HPDE6-E6E7 (cell line): ENCODE results near the gene MSMB.

Source experiments
- DNase-seq: peaks from one replicate; pipeline ENCODE4 v3.0.0; 2011; ENCODE audit warnings: missing footprints; ENCODE audit errors: extremely low spot score

Gene MSMB

DNA sequence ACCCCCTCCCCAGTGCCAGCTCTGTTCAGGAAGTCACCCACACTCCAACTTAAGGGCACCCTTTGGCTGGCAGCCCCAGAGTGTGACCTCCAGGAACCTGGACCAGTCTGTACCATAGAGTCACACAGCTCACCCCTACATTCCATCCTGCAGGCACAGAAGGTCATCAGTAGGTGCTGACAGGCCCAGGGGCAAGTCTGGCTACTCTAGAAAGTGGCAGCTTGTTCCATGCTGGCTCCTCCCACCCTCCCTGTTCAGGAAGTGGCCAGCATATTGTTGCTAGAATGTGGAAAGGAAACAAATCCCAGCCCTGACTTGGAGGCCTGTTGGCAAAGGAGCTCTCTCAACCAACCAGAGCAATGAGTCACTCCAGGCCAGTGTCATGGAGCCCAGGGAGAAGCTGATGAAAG lies 12.5 kb downstream of the MSMB start:
- peak; percentile 55 for DNase-seq

GRCh38 chr10:46031648-46032532 lies 14.2 kb downstream of the MSMB start:
- no peak for DNase-seq

GRCh38 chr10:46030091-46030937 lies 15.8 kb downstream of the MSMB start, which contains the start of gene NCOA4:
NCOA4 (minus strand) TSS chr10:46030623; CDS start chr10:46016680, 13,943 bp downstream.
- peak; percentile 97 for DNase-seq

DNA sequence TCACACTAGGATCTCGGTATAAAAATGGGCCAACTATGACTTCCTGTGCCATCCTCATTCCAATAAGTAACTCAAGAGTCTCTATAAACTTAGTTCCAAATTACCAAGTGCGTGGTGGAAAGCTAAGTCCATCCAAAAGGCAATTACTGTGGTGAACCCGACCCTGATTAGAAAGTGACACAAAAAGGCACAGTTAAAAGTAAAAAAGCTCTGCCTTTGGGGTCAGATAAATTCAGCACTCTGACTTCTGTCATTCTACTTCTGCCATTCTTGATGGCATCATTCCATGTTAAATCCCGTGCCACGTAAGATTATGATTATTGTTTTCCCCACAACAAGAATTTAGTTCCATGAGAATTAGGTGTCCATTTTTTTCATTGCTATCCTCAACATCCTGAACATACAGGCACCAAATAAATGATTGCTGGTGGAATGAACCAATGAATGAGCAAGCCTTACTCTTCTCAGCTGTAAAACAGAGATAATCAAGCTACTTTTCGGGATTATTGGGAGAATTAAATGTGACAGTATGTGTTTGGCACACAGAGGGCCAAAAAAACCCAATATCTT lies 16.5 kb downstream of the MSMB start:
- no peak for DNase-seq

DNA sequence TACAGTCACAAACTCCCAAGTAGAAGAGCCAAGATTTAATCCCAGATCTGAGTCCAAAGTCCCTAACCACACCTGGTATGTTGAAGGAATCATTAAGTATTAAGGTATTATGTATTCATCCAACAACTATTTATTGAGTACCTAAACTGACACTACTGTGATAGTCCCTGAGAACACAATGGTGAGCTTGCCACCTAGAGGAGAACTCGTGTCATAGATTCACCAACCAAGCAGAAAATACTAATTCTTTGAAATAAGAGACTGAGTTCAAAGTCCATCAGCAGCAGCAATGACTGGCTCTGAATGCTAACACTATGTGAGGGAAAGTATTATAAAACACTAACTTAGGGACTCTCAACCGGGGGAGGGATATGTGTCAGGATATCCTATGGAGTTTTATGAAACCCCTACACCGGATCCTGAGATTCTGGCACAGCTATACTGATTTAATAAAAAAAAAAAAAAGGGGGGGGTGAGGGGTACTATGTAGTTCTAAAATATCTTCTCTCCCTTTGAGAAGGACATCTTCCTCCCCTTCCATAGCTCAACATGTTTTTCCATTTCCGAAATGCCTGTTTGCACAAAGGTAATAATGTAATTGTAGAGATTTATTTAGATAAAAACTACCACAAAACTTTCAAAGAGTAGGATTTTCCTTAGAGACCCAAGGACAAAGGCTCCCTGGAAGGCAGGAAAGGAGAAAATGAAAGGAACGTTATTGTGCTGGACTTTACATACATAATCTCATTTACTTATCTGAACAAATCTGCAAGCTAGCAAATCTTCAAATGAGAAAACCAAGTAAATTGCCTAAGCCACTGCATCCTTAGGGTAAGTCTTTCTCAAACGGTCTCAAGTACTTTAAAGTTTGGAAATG lies 17.2 kb downstream of the MSMB start:
- DNase-seq = peak; percentile 38

DNA sequence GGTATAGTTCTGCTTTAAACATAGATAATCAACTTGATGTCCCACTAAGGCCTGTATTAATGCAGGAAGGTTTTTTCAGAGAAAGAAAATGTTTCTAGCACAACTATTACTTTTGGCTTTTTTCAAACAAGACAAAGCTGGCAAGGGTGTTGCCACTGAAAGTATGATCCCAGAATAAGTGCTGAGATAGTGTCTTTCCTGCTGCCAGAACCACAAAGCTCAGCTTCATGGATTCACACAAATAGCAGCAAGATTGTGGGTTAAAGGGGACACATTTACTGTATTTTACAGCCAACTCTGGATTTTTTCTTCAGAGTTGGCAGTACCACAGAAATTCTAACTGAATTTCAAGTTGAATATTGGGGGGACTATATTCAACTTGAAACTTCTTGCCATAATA lies 20.0 kb downstream of the MSMB start:
- no peak for DNase-seq

DNA sequence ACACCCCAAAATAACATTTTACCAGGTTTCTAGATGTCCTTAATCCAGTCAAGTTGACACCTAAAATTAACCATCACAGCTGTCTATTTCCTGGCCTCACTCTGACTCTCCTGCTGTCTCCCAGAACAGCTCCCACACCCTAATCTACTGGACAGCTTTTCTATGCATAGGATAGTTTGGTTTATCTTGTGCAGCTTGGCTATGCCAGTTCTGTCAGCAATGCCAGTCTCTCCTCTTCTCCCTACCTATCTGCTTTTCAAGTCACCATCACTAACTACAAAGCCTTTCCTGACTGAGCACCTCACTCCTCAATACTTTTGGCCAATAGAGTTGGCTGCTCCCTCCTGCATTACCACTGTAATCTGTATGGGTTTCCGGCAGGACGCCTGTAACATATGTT lies 20.7 kb downstream of the MSMB start:
- DNase-seq = no peak

DNA sequence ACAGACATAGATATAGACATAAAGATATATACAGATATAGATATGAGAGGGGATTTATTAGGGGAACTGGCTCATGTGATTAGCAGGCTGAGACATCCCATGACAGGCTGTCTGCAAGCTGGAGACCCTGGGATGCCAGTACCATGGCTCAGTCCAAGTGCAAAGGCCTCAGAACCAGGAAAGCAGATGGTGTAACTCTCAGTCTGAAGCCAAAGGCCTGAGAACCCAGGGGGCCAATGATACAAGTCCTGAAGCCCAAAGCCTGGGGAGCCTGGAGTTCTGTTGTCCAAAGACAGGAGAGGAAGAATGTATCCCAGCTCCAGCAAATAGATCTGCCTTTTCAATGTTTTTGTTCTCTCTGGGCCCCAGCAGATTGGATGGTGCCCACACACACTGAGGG lies 21.1 kb downstream of the MSMB start:
- DNase-seq = no peak

DNA sequence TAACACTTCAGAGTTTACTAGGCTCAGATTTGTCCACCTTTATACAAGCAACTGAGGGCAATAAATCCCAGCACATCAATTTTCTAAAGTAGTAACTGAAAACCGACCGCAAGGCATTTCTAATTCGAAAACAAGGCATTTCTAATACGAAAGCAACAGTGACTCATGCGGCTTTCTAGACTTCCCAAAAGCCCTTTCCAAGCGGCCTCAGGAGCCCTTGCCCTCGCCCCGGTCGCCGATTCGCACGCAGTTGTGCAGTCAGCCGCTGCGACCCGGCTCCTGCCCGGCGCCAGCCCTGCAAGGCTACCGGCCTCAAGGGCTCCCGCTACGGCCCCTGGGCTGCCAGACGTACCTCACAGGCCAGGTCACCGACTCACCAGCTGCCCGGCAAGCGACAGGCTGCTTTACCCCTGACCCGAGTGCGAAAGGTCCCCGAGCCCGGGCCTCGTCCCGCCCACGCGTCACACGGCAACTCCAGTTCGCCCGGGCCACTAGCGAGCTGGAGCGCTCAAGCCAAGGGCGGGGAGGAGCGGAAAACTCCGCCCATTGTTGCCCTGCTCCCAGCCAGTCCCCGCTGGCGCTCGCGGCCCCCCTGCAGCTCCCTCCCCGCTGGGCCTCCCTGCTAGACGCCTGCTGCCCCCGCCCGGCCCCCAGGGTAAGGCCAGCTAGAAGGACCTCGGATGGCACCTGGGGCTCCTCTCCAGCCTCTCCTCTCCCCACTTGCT lies 22.9 kb downstream of the MSMB start:
- peak; percentile 86 for DNase-seq

GRCh38 chr10:46020344-46020657 lies 25.8 kb downstream of the MSMB start:
- DNase-seq = no peak

GRCh38 chr10:46019569-46020343 lies 26.3 kb downstream of the MSMB start:
- no peak for DNase-seq

- DNase-seq = no peak
Measured at GRCh38 chr10:46019177-46019528, 26.9 kb downstream of the MSMB start.

GRCh38 chr10:46018453-46019176 lies 27.5 kb downstream of the MSMB start:
- no peak for DNase-seq

- no peak for DNase-seq
Measured at GRCh38 chr10:46017733-46018132, 28.3 kb downstream of the MSMB start.

GRCh38 chr10:46016811-46017210 lies 29.3 kb downstream of the MSMB start:
- no peak for DNase-seq

- DNase-seq = no peak
Measured at GRCh38 chr10:46016190-46016589, 29.9 kb downstream of the MSMB start.

DNA sequence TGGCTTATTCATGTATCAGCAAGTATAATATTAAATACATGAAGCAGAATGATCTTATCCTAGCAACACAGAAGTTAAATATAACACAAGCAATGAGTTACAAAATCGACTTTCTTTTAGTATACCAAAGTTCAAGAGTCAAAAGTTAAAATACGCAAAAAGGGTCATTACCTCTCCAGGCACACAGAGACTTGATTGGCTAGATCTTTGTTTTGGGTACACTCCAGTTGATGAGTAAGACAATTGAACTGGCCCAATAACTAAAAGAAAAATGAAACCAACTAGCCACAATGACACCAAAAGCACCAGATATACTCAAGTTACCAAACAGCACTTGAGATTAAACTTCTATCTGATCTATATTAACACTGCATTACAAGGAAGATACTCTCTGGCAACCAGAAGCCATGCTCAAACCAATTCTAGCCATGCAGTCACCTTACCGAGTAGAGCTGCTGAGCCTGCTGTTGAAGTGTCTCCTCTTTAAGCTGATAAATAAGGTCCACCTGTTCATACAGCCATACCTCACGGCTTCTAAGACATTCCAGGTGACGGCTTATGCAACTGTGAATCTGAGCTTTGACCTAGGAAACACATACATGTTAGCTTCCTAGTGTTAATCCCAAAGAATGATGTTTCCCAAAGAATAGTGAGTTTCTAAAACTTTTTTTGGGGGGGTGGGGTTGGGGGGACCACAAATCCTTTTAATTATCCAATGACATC lies 31.2 kb downstream of the MSMB start:
- DNase-seq = no peak

- DNase-seq = no peak
Measured at GRCh38 chr10:46014206-46014605, 31.9 kb downstream of the MSMB start.

DNA sequence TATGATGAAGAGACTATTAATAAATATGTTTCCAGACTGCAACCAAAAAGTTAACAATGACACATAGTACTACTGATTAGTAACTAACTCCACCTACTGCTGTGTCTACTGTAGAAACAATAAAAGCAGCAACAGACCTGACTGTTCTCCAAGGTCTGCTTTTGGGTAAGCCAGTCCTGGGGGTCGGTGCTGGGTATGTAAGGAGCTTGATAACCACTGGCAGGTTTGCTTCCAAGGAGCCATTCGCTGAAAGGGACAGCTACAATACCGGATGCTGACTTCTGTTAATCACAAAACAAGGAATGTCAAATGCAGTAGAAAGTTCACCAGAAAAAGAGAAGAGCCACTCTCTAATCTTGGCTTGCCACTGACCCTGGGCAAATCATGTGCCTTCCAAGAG lies 33.3 kb downstream of the MSMB start:
- DNase-seq = no peak
